Activated CD4-positive, alpha-beta T cell treated with anti-CD3 and anti-CD28 coated beads, Interleukin-10, Interleukin-2, amounts not matched to agents 100 ng/mL and 50 ng/mL, durations not matched to agents 16 hours and 8 hours (primary cell): ENCODE data around the gene SEMA3G.
A peak's percentile ranks its signal among the peaks of the same experiment; 100 is the strongest.

ENCODE experiments used
- DNase-seq: peaks from one replicate; pipeline ENCODE4 v3.0.0-alpha.2; 2020

The SEMA3G gene

DNA sequence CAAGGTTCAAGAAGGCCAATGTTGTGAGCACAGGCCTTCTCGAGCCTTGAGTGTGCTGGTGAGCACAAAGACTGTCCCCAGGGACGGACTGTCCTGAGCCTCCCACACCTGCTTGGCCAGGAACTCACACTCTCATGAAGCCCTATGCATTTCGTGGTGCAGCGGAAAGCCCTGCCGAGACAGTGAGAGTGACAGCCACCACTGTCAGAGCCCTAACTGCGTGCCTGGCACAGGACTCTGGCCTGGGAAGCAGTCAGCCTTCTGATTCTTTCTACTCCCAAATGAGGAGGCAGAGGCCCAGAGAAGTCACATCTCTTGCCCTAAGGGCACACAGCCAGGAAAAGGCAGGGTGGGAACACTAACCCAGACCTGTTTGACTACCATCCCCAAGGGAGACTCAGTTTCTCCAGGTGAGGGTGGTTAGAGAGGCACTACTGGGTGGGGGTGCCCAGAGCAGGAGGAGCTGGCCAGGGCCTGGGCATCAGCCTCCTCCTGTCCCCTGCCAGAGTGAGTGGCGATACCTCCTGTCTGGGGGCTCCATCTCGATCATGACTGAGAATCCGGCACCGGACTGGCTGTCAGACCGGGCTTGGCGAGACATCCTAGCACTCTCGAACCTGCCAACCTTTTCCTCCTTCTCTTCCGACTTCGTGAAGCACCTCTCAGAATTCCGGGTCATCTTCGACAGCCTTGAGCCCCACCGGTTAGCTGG, 50.8 kb downstream of the SEMA3G start:
- DNase-seq: no peak

DNA sequence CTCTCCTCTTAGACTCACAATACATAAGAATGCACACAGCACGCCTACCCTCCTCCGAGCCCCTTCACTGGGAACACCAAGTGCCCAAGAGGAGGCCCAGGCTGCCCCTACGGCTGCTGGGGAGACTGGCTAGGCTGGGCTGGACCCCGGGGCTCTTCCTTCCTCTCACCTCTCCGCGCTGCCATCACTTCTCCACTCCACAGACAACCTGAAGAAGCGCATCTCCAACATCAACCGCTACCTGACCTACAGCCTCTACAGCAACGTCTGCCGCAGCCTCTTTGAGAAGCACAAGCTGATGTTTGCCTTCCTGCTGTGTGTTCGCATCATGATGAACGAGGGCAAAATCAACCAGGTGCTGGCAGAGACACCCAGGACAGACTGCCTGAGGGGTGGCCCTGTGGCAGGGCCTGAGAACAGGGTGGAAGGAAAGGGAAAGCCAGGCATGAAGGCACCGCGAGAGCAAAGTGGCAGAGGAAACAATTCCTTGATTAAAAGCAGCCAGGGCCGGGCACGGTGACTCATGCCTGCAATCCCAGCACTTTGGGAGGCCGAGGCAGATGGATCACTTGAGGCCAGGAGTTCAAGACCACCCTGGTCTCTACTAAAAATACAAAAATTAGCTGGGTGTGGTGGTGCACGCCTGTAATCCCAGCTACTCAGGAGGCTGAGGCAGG, 51.6 kb downstream of the SEMA3G start:
- DNase-seq: no peak

DNA sequence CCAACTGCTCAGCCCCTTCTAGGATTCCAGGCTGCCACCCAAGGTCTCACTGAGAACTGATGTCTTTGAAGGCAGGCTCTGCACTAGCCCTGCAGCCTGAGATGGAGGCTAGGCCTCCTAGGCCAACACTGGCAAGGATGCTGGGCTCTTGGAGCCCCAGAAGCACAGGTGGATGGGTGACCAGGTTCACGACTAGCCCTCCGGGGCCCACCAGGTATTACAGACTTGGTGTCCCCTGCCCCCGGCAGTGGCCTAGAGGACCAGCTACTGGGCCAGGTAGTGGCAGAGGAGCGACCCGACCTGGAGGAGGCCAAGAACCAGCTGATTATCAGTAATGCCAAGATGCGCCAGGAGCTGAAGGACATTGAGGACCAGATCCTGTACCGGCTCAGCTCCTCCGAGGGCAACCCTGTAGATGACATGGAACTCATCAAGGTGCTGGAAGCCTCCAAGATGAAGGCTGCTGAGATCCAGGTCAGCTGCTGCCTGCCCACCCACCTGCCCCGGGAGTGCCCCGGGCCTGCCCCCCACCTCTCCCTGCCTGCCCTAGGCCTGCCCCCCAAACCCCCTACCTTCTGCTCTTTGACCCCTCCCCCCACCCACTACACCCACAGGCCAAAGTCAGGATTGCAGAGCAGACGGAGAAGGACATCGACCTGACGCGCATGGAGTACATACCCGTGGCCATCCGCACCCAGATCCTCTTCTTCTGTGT, 52.5 kb downstream of the SEMA3G start:
- no peak for DNase-seq

DNA sequence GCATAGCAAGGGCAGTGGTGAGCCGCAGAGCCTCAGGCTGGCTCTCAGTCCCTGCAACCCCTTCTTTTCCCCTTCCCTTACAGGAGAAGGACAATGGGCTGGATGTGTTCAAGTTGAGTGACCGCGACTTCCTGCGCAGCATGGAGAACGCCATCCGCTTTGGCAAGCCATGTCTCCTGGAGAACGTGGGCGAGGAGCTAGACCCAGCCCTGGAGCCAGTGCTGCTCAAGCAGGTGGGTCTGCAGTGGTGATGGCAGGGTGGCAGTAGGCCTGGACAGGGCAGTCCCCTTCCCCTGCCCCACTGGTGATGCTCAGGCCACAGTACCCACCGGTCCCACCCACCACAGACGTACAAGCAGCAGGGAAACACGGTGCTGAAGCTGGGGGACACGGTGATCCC, 53.8 kb downstream of the SEMA3G start:
- no peak for DNase-seq

DNA sequence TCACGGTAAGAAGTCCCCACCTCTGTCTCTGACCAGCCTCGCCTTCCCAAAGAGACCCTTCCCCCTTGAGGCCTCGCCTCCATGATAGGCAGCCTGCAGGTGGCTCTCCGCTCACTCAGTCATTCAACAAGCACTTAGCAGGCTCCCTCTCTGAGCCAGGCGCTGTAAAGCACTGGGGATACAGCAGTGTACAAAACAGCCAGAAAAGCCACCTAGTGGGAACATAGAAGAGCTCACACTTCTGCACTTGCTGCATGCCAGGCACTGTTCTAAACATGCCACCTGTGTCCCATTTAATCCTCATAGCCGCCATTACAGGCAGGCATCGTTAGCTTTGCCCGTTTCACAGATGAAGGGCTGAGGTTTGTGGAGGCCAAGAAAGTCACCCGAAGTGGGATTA, 56.0 kb downstream of the SEMA3G start:
- no peak for DNase-seq

- DNase-seq: no peak
Measured at GRCh38 chr3:52388348-52388821, 56.5 kb downstream of the SEMA3G start.

GRCh38 chr3:52387481-52387880, 57.4 kb downstream of the SEMA3G start:
- DNase-seq: no peak

GRCh38 chr3:52385157-52385556, 59.7 kb downstream of the SEMA3G start:
- DNase-seq: peak; percentile 44

DNA sequence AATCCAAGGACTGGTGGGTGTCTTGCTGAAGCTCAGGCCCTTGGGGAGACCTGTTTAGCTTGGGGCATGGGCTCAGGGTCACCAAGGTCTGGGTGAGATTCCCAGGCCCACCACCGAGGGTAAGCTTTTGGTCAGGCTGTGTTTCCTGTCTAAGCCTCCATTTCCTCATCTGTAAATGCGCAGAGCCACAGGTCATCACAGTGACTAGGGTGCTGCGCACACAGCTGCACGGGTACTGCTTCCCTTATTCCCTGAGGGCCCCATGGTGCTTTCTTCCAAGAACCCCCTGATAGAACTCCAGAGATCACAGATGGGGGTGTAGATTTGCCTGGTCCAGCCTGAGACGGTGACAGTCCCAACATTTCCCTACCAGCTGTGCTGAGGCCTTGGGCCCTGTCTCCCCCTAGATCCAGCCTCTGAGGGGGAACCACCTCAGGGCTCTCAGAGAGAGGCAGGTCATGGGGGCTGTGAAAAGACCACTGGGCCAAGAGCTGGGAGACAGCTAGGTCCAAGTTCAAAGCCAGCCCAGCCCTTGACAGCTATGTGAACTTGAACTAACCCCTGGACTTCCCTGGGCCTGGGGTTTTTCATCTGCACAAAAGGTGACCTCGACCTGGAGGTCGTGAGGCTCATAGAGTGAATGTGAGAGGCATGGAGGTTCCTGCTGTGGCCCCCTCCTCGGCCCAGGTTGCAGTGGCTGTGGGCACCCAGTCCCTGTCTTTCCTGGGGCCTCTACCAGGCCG, 60.7 kb downstream of the SEMA3G start:
- DNase-seq: no peak

GRCh38 chr3:52383446-52383845, 61.5 kb downstream of the SEMA3G start:
- no peak for DNase-seq
